ENCODE measurements around the gene GJB6.

GJB6 gene

GRCh38 chr13:20227288-20227687 is 4.8 kb downstream of the GJB6 start:
- DNase-seq (ENCODE audit: low read depth) = no peak

- no peak for DNase-seq (ENCODE audit: low read depth)
These were observed 9.6 kb downstream of the GJB6 start for GRCh38 chr13:20222553-20222952.

- DNase-seq (ENCODE audit: low read depth) = peak; percentile 28
These were observed 10.3 kb downstream of the GJB6 start for GRCh38 chr13:20221772-20222171.

- DNase-seq (ENCODE audit: low read depth) = no peak
These were observed 12.5 kb downstream of the GJB6 start for GRCh38 chr13:20219577-20219976.

GRCh38 chr13:20217168-20217567 is 15.0 kb downstream of the GJB6 start:
- DNase-seq (ENCODE audit: low read depth) = no peak

- no peak for DNase-seq (ENCODE audit: low read depth)
These were observed 22.2 kb downstream of the GJB6 start for GRCh38 chr13:20209948-20210347.

GRCh38 chr13:20206698-20207235 is 25.4 kb downstream of the GJB6 start:
- DNase-seq (ENCODE audit: low read depth) = no peak

GRCh38 chr13:20206065-20206697 is 25.9 kb downstream of the GJB6 start:
- no peak for DNase-seq (ENCODE audit: low read depth)

- DNase-seq (ENCODE audit: low read depth) = no peak
These were observed 33.3 kb downstream of the GJB6 start for GRCh38 chr13:20198781-20199180.

GRCh38 chr13:20197361-20197834 is 34.7 kb downstream of the GJB6 start:
- peak; percentile 17 for DNase-seq (ENCODE audit: low read depth)

- no peak for DNase-seq (ENCODE audit: low read depth)
These were observed 36.3 kb downstream of the GJB6 start for GRCh38 chr13:20195801-20196200.

GRCh38 chr13:20193907-20194631 is 38.0 kb downstream of the GJB6 start:
- no peak for DNase-seq (ENCODE audit: low read depth)

GRCh38 chr13:20193162-20193906 is 38.8 kb downstream of the GJB6 start:
- DNase-seq (ENCODE audit: low read depth) = no peak

- DNase-seq (ENCODE audit: low read depth) = no peak
These were observed 39.3 kb downstream of the GJB6 start, which contains the start of gene GJB2 for GRCh38 chr13:20192836-20193161. TSS of gene GJB2 (minus strand) at chr13:20192938. CDS start at chr13:20189581, 3,357 bp downstream.

GRCh38 chr13:20192158-20192835 is 39.8 kb downstream of the GJB6 start:
- no peak for DNase-seq (ENCODE audit: low read depth)

GRCh38 chr13:20191311-20192157 is 40.6 kb downstream of the GJB6 start:
- DNase-seq (ENCODE audit: low read depth) = no peak

- DNase-seq (ENCODE audit: low read depth) = no peak
These were observed 41.4 kb downstream of the GJB6 start for GRCh38 chr13:20190481-20191310.

- DNase-seq (ENCODE audit: low read depth) = no peak
These were observed 42.0 kb downstream of the GJB6 start for GRCh38 chr13:20190076-20190475.

- DNase-seq (ENCODE audit: low read depth) = no peak
These were observed 43.2 kb downstream of the GJB6 start for GRCh38 chr13:20188667-20189553.
